ENCODE data around the gene DHCR24.

GRCh38 chr1:54835970-54836369 lies 51.0 kb downstream of the DHCR24 start:
- no peak for TF ChIP-seq POLR2A (IDR thresholded peaks at IDR 0.05)
- no peak for TF ChIP-seq CTCF (IDR thresholded peaks at IDR 0.05)

All from body of pancreas (tissue), 4 donors.